PC-9 (cell line): ENCODE data around the gene TCEAL3. TPM values are rescaled to one million over a fixed set of nuclear protein-coding genes. Genes with fewer than 3 reads are reported as not detected.

ENCODE experiments used
- BruUV-seq: library from RNA; stranded (reverse); fragments of 400-500 nt; replicated peaks from 2 replicates; lab custom pipeline; 2021; lab: Mats Ljungman, UMichigan
- CTCF ChIA-PET: fragments of 300-600 bp; sonication (Branson Sonifier 250); formaldehyde crosslinking; loops from one replicate; lab custom pipeline; 2022; ENCODE audit warnings: antibody characterized with exemption; lab: Charles Lee
- POLR2A ChIA-PET: fragments of 300-600 bp; sonication (Branson Sonifier 250); formaldehyde crosslinking; loops from one replicate; lab custom pipeline; 2022; ENCODE audit warnings: antibody characterized with exemption; ENCODE audit not compliant: unreplicated experiment; lab: Charles Lee
- DNase-seq, 2 experiments: peaks; one replicate each; pipeline versions ENCODE4 v3.0.0 to v3.0.0-alpha.2; 2015 to 2022; ENCODE audit warnings: mixed read lengths in 1 of 2
- H2AFZ ChIP-seq: fragments of 200-600 bp; sonication (generic); 2 replicates; pipeline ENCODE4 v1.8.1; 2017; ENCODE audit warnings: antibody characterized with exemption
- H3F3A ChIP-seq: fragments of 200-600 bp; sonication (generic); 2 replicates; pipeline ENCODE4 v1.8.1; 2017; ENCODE audit warnings: antibody characterized with exemption, mild to moderate bottlenecking, low read depth; ENCODE audit not compliant: insufficient read depth
- H3K27ac ChIP-seq: fragments of 200-600 bp; sonication (generic); 2 replicates; pipeline ENCODE4 v1.6.1; 2016; ENCODE audit warnings: mixed run types
- H3K27me3 ChIP-seq: fragments of 200-600 bp; sonication (generic); 2 replicates; pipeline ENCODE4 v1.6.1; 2016; ENCODE audit warnings: low read depth, mixed run types; ENCODE audit not compliant: insufficient read depth
- H3K36me3 ChIP-seq: fragments of 200-600 bp; sonication (generic); 2 replicates; pipeline ENCODE4 v1.6.1; 2016; ENCODE audit warnings: low read depth, mixed run types
- H3K4me1 ChIP-seq: fragments of 200-600 bp; sonication (generic); replicated peaks from 2 replicates; pipeline ENCODE4 v1.6.1; 2016; ENCODE audit warnings: mixed run types; ENCODE audit not compliant: insufficient read depth
- H3K4me2 ChIP-seq: fragments of 200-600 bp; sonication (generic); 2 replicates; pipeline ENCODE4 v1.6.1; 2017; ENCODE audit warnings: mixed run types
- H3K4me3 ChIP-seq: fragments of 200-600 bp; sonication (generic); 2 replicates; pipeline ENCODE4 v1.6.1; 2016; ENCODE audit warnings: mixed run types
- H3K79me2 ChIP-seq: fragments of 200-600 bp; sonication (generic); 2 replicates; pipeline ENCODE4 v1.6.1; 2017; ENCODE audit warnings: low read depth, mixed run types
- H3K9me2 ChIP-seq: fragments of 200-600 bp; sonication (generic); 2 replicates; pipeline ENCODE4 v1.8.1; 2017; ENCODE audit warnings: mild to moderate bottlenecking; ENCODE audit not compliant: insufficient read depth
- H3K9me3 ChIP-seq: fragments of 200-600 bp; sonication (generic); 2 replicates; pipeline ENCODE4 v1.8.1; 2016; ENCODE audit warnings: low read depth; ENCODE audit not compliant: insufficient read depth
- H4K20me1 ChIP-seq: fragments of 200-600 bp; sonication (generic); 2 replicates; pipeline ENCODE4 v1.8.1; 2017; ENCODE audit not compliant: insufficient read depth
- CTCF ChIP-seq: fragments of 200-600 bp; sonication (generic); conservative IDR thresholded peaks from 2 replicates; pipeline ENCODE4 v1.6.1; 2017; ENCODE audit warnings: mixed run types, antibody characterized with exemption, mild to moderate bottlenecking, moderate library complexity
- EZH2 ChIP-seq: fragments of 200-600 bp; sonication (generic); IDR thresholded peaks from 2 replicates; pipeline ENCODE4 v1.8.0; 2017; ENCODE audit warnings: antibody characterized with exemption, low read depth
- intact Hi-C: fragments of 100-400 bp; cut with micrococcal nuclease; formaldehyde crosslinking; loops from one replicate; pipeline ENCODE4 v1.10.0; 2022; ENCODE audit not compliant: unreplicated experiment
- total RNA-seq: library from RNA; stranded (reverse); gene quantifications from 2 replicates; pipeline ENCODE4 v1.2.3, GENCODE V29; 2021

Gene TCEAL3
- total RNA-seq, 1 experiment from 2014 or later = 12.8 TPM

- TF ChIP-seq EZH2 (no peak), CTCF (no peak)
- no peak overlapping the region for H3K27ac ChIP-seq
- no peak overlapping the region for H3K4me3 ChIP-seq
- H3K9me3 ChIP-seq = no peaks in the 10 kb centered on the region
- no peaks in the 10 kb centered on the region for H3K4me1 ChIP-seq
- no peak for DNase-seq
- no peak overlapping the region for H3K4me2 ChIP-seq
- POLR2A ChIA-PET = no interaction called here
- H3K36me3 ChIP-seq = no peaks in the 10 kb centered on the region
- no peaks in the 10 kb centered on the region for H3F3A ChIP-seq
- no peaks in the 10 kb centered on the region for H3K27me3 ChIP-seq
- no peaks in the 10 kb centered on the region; the same call in 1 of the 2 replicates for H3K9me2 ChIP-seq
- CTCF ChIA-PET = no interaction called here
- no peaks in the 10 kb centered on the region for H4K20me1 ChIP-seq
- no peak overlapping the region for H2AFZ ChIP-seq
- no peaks in the 10 kb centered on the region for H3K79me2 ChIP-seq
- no TSS peak for BruUV-seq
- intact Hi-C loops = no loop called here
These were observed 42.6 kb upstream of the TCEAL3 start for GRCh38 chrX:103565197-103565596.

- intact Hi-C loops = no loop called here
- Histone ChIP-seq H4K20me1 (no peaks in the 10 kb centered on the region), H2AFZ (no peak overlapping the region), H3F3A (no peaks in the 10 kb centered on the region), H3K4me3 (no peak overlapping the region), H3K4me2 (no peak overlapping the region), H3K4me1 (no peaks in the 10 kb centered on the region), H3K36me3 (no peaks in the 10 kb centered on the region), H3K9me3 (no peaks in the 10 kb centered on the region), H3K27ac (no peak overlapping the region), H3K9me2 (no peaks in the 10 kb centered on the region; the same call in 1 of the 2 replicates), H3K27me3 (no peaks in the 10 kb centered on the region), H3K79me2 (no peaks in the 10 kb centered on the region)
- no peak for TF ChIP-seq EZH2
- TF ChIP-seq CTCF = no peak
- no TSS peak for BruUV-seq
- no peak for DNase-seq
- POLR2A ChIA-PET = no interaction called here
- CTCF ChIA-PET = interaction anchor here (0.9 kb wide), 1 partner anchor 145 kb away, joined by 6 read pairs; the partner anchor contains the start of gene TMEM31
These were observed 42.0 kb upstream of the TCEAL3 start for GRCh38 chrX:103565752-103566151.

- Histone ChIP-seq H3K27me3 (no peaks in the 10 kb centered on the region), H3K4me2 (no peak overlapping the region), H3K9me2 (no peaks in the 10 kb centered on the region), H3F3A (no peaks in the 10 kb centered on the region), H3K27ac (no peak overlapping the region), H3K4me3 (no peak overlapping the region), H3K36me3 (no peaks in the 10 kb centered on the region), H3K9me3 (no peaks in the 10 kb centered on the region), H2AFZ (no peak overlapping the region), H3K4me1 (no peaks in the 10 kb centered on the region), H3K79me2 (no peaks in the 10 kb centered on the region), H4K20me1 (no peaks in the 10 kb centered on the region)
- intact Hi-C loops = no loop called here
- ChIA-PET CTCF (no interaction called here), POLR2A (no interaction called here)
- BruUV-seq = no TSS peak
- TF ChIP-seq EZH2 (no peak), CTCF (no peak)
- no peak for DNase-seq
These were observed 36.6 kb upstream of the TCEAL3 start for GRCh38 chrX:103571121-103571520.
